Parathyroid adenoma (tissue), 2 donors: ENCODE data around the gene PDE5A.

Source experiments
- H2AFZ ChIP-seq: fragments of 300-600 bp; sonication (generic); one replicate; pipeline ENCODE4 v1.7.0; 2017; ENCODE audit warnings: antibody characterized with exemption, mild to moderate bottlenecking
- H3K27ac ChIP-seq: fragments of 300-600 bp; sonication (generic); one replicate; pipeline ENCODE4 v1.7.0; 2017
- H3K27me3 ChIP-seq: fragments of 300-600 bp; sonication (generic); one replicate; pipeline ENCODE4 v1.7.0; 2017; ENCODE audit warnings: low read length; ENCODE audit not compliant: control insufficient read depth, insufficient read depth
- H3K36me3 ChIP-seq: fragments of 300-600 bp; sonication (generic); one replicate; pipeline ENCODE4 v1.7.0; 2017; ENCODE audit warnings: low read length; ENCODE audit not compliant: control insufficient read depth, insufficient read depth
- H3K4me1 ChIP-seq: fragments of 300-600 bp; sonication (generic); one replicate; pipeline ENCODE4 v1.7.0; 2017; ENCODE audit warnings: control low read depth
- H3K4me2 ChIP-seq: fragments of 300-600 bp; sonication (generic); one replicate; pipeline ENCODE4 v1.7.0; 2017; ENCODE audit warnings: low read length
- H3K4me3 ChIP-seq: fragments of 300-600 bp; sonication (generic); one replicate; pipeline ENCODE4 v1.7.0; 2017; ENCODE audit warnings: low read depth, low read length
- H3K79me2 ChIP-seq: fragments of 300-600 bp; sonication (generic); one replicate; pipeline ENCODE4 v1.7.0; 2017; ENCODE audit warnings: control low read depth
- H3K9ac ChIP-seq: fragments of 300-600 bp; sonication (generic); one replicate; pipeline ENCODE4 v1.7.0; 2017; ENCODE audit warnings: mild to moderate bottlenecking
- H3K9me3 ChIP-seq: fragments of 300-600 bp; sonication (generic); one replicate; pipeline ENCODE4 v1.7.0; 2017; ENCODE audit warnings: low read length; ENCODE audit not compliant: control insufficient read depth
- CTCF ChIP-seq: fragments of 300-600 bp; sonication (generic); IDR thresholded peaks from one replicate; pipeline ENCODE4 v1.7.0; 2017; ENCODE audit warnings: antibody characterized with exemption, mild to moderate bottlenecking
- donor health status: primary hyperparathyroidism.

Gene PDE5A

GRCh38 chr4:119585771-119586170 lies 42.8 kb downstream of the PDE5A start:
- H3K4me2 ChIP-seq = no peak overlapping the region
- no peaks in the 10 kb centered on the region for H3K36me3 ChIP-seq
- no peak overlapping the region for H3K4me3 ChIP-seq
- H3K27me3 ChIP-seq = no peaks in the 10 kb centered on the region
- no peak overlapping the region for H3K27ac ChIP-seq
- no peaks in the 10 kb centered on the region for H3K4me1 ChIP-seq
- no peak overlapping the region for H2AFZ ChIP-seq
- no peak overlapping the region for H3K9ac ChIP-seq
- H3K9me3 ChIP-seq = no peaks in the 10 kb centered on the region
- no peaks in the 10 kb centered on the region for H3K79me2 ChIP-seq
- TF ChIP-seq CTCF = no peak

GRCh38 chr4:119581190-119581873 lies 47.3 kb downstream of the PDE5A start:
- Histone ChIP-seq H3K4me3 (no peak overlapping the region), H3K4me2 (no peak overlapping the region), H3K27ac (no peak overlapping the region), H3K9me3 (no peaks in the 10 kb centered on the region), H3K36me3 (no peaks in the 10 kb centered on the region), H3K9ac (no peak overlapping the region), H3K4me1 (no peaks in the 10 kb centered on the region), H3K79me2 (no peaks in the 10 kb centered on the region), H2AFZ (no peak overlapping the region), H3K27me3 (no peaks in the 10 kb centered on the region)
- no peak for TF ChIP-seq CTCF

- H3K4me2 ChIP-seq = no peak overlapping the region
- no peaks in the 10 kb centered on the region for H3K9me3 ChIP-seq
- no peak overlapping the region for H3K4me3 ChIP-seq
- H3K9ac ChIP-seq = no peak overlapping the region
- H3K27ac ChIP-seq = no peak overlapping the region
- no peak for TF ChIP-seq CTCF
- no peaks in the 10 kb centered on the region for H3K4me1 ChIP-seq
- no peaks in the 10 kb centered on the region for H3K79me2 ChIP-seq
- H3K27me3 ChIP-seq = no peaks in the 10 kb centered on the region
- no peak overlapping the region for H2AFZ ChIP-seq
- H3K36me3 ChIP-seq = no peaks in the 10 kb centered on the region
Measured at GRCh38 chr4:119580293-119580692, 48.3 kb downstream of the PDE5A start.

- Histone ChIP-seq H3K27ac (no peak overlapping the region), H3K36me3 (no peaks in the 10 kb centered on the region), H3K79me2 (no peaks in the 10 kb centered on the region), H3K4me3 (no peak overlapping the region), H3K9me3 (no peaks in the 10 kb centered on the region), H3K9ac (no peak overlapping the region), H3K4me2 (no peak overlapping the region), H3K4me1 (no peaks in the 10 kb centered on the region), H3K27me3 (no peaks in the 10 kb centered on the region), H2AFZ (no peak overlapping the region)
- no peak for TF ChIP-seq CTCF
Measured at GRCh38 chr4:119579823-119580222, 48.8 kb downstream of the PDE5A start.

- no peaks in the 10 kb centered on the region for H3K36me3 ChIP-seq
- H3K27me3 ChIP-seq = no peaks in the 10 kb centered on the region
- TF ChIP-seq CTCF = no peak
- H3K27ac ChIP-seq = no peak overlapping the region
- no peaks in the 10 kb centered on the region for H3K9me3 ChIP-seq
- no peak overlapping the region for H3K4me3 ChIP-seq
- no peak overlapping the region for H3K9ac ChIP-seq
- no peak overlapping the region for H2AFZ ChIP-seq
- no peaks in the 10 kb centered on the region for H3K4me1 ChIP-seq
- no peak overlapping the region for H3K4me2 ChIP-seq
- H3K79me2 ChIP-seq = no peaks in the 10 kb centered on the region
Measured at GRCh38 chr4:119570401-119570800, 58.2 kb downstream of the PDE5A start.
